Measurements from ENCODE around the gene WT1. TPM values are rescaled to one million over a fixed set of nuclear protein-coding genes. Genes with fewer than 3 reads are reported as not detected.
A peak's percentile ranks its signal among the peaks of the same experiment; 100 is the strongest.

Gene WT1
- total and polyA plus RNA-seq, 2 of the 13 experiments (the other 11 are each of a cell fraction or from before 2014, with no cell fraction given) = 0.15 to 0.31 TPM

- DNase-seq (ENCODE audit: low spot score) (no peak), ATAC-seq (no peak), FAIRE-seq (no peak)
- Histone ChIP-seq H3K4me1 (ENCODE audit: insufficient read depth, low read length) (no peaks in the 10 kb centered on the region), H3K9ac (ENCODE audit: insufficient read depth, low read depth, low read length) (no peak overlapping the region), H3K79me2 (ENCODE audit: insufficient read depth, low read length) (no peaks in the 10 kb centered on the region), H3K4me2 (ENCODE audit: low read depth, low read length) (no peak overlapping the region), H3K27me3 (ENCODE audit: control insufficient read depth in 1 of 2, insufficient read depth in 2 of 2, low read length in 2 of 2) (peaks cover 0 to 16% of the 10 kb centered on the region in 2 experiments; a peak in 2 of 5 replicates), H3K9me3 (ENCODE audit: low read length) (no peaks in the 10 kb centered on the region), H3K27ac (ENCODE audit: extremely low read length, insufficient read depth, low read length) (no peak overlapping the region), H4K20me1 (ENCODE audit: insufficient read depth, low read length) (no peaks in the 10 kb centered on the region), H3K4me3 (replicated peaks in 1 of 3; ENCODE audit: insufficient read depth in 1 of 3, low read depth in 2 of 3, low read length in 3 of 3) (no peak overlapping the region), H3K36me3 (replicated peaks in 1 of 2; ENCODE audit: control insufficient read depth in 1 of 2, insufficient read depth in 2 of 2, low read length in 2 of 2) (no peaks in the 10 kb centered on the region), H2AFZ (ENCODE audit: low read length) (no peak overlapping the region)
- POLR2A ChIA-PET = no interaction called here
- in situ Hi-C loops (cut with HindIII; ENCODE audit: extremely low pct_ligation_motif_present, low pct_unique_long_range_greater_than_20kb) = no loop called here
- CTCF ChIA-PET (ENCODE audit: low intra/inter-chr PET ratio, low total read pairs) = no interaction called here
- 0 out of 2 replicates have a peak, but pooled peaks have one; percentile 8 for TF ChIP-seq ATF7 (IDR thresholded peaks at IDR 0.05)
- TF ChIP-seq ATF7 (CRISPR knock-in tag; IDR thresholded peaks at IDR 0.05) = no peak
- TF ChIP-seq CREBL2 (CRISPR knock-in tag; IDR thresholded peaks at IDR 0.05; ENCODE audit: borderline replicate concordance) = no peak
- peak; percentile 44 for TF ChIP-seq CREB1 (IDR thresholded peaks at IDR 0.05)
- no peak for TF ChIP-seq CREB1 (CRISPR knock-in tag; IDR thresholded peaks at IDR 0.05)
- intact Hi-C loops (cut with micrococcal nuclease; ENCODE audit: unreplicated experiment) = no loop called here
- WGBS (ENCODE audit: low lambda C conversion rate) = 39% methylated on average over 13 of the region's 16 CpGs
- BruUV-seq (replicated peaks) = no TSS peak
Observed at GRCh38 chr11:32400196-32400595, 35.1 kb downstream of the WT1 start.

DNA sequence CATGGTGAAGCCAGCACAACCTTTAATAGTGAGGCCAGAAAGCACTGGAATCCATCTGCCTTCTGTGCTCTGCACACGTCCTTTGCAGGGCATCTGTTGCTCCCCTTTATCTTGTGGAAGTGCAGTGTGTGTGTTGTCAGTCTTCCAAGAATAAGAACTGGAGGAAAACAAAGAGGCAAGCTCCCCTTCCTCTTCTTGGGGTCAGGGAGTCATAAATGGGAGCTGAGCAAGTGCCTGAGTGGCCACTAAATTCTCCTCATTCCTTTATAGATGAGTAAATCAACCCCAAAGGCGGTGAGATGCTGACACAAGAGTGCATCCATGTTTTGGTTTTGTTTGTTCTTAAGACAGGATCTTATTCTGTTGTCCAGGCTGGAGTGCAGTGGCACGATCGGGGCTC, 38.3 kb downstream of the WT1 start:
- BruUV-seq (replicated peaks) = no TSS peak
- H2AFZ ChIP-seq (ENCODE audit: low read length) = no peak overlapping the region
- no peaks in the 10 kb centered on the region for H3K9me3 ChIP-seq (ENCODE audit: low read length)
- intact Hi-C loops (cut with micrococcal nuclease; ENCODE audit: unreplicated experiment) = no loop called here
- H3K4me3 ChIP-seq (replicated peaks in 1 of 3; ENCODE audit: insufficient read depth in 1 of 3, low read depth in 2 of 3, low read length in 3 of 3) = no peak overlapping the region
- FAIRE-seq = no peak
- in situ Hi-C loops (cut with HindIII; ENCODE audit: extremely low pct_ligation_motif_present, low pct_unique_long_range_greater_than_20kb) = no loop called here
- H3K4me2 ChIP-seq (ENCODE audit: low read depth, low read length) = no peak overlapping the region
- no peaks in the 10 kb centered on the region for H3K79me2 ChIP-seq (ENCODE audit: insufficient read depth, low read length)
- no peak overlapping the region for H3K27ac ChIP-seq (ENCODE audit: extremely low read length, insufficient read depth, low read length)
- no peaks in the 10 kb centered on the region for H4K20me1 ChIP-seq (ENCODE audit: insufficient read depth, low read length)
- no peak overlapping the region for H3K9ac ChIP-seq (ENCODE audit: insufficient read depth, low read depth, low read length)
- no peak for ATAC-seq
- ChIA-PET POLR2A (no interaction called here), CTCF (ENCODE audit: low intra/inter-chr PET ratio, low total read pairs) (no interaction called here)
- H3K36me3 ChIP-seq (replicated peaks in 1 of 2; ENCODE audit: control insufficient read depth in 1 of 2, insufficient read depth in 2 of 2, low read length in 2 of 2) = no peaks in the 10 kb centered on the region
- WGBS (ENCODE audit: low lambda C conversion rate) = 2% methylated on average over 4 of the region's 4 CpGs
- DNase-seq (ENCODE audit: low spot score) = no peak
- no peaks in the 10 kb centered on the region for H3K4me1 ChIP-seq (ENCODE audit: insufficient read depth, low read length)
- TF ChIP-seq, protein P1, sequence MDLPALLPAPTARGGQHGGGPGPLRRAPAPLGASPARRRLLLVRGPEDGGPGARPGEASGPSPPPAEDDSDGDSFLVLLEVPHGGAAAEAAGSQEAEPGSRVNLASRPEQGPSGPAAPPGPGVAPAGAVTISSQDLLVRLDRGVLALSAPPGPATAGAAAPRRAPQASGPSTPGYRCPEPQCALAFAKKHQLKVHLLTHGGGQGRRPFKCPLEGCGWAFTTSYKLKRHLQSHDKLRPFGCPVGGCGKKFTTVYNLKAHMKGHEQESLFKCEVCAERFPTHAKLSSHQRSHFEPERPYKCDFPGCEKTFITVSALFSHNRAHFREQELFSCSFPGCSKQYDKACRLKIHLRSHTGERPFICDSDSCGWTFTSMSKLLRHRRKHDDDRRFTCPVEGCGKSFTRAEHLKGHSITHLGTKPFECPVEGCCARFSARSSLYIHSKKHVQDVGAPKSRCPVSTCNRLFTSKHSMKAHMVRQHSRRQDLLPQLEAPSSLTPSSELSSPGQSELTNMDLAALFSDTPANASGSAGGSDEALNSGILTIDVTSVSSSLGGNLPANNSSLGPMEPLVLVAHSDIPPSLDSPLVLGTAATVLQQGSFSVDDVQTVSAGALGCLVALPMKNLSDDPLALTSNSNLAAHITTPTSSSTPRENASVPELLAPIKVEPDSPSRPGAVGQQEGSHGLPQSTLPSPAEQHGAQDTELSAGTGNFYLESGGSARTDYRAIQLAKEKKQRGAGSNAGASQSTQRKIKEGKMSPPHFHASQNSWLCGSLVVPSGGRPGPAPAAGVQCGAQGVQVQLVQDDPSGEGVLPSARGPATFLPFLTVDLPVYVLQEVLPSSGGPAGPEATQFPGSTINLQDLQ (CRISPR knock-in tag; IDR thresholded peaks at IDR 0.05) = no peak
- TF ChIP-seq REL (CRISPR knock-in tag; conservative IDR thresholded peaks at IDR 0.05) = no peak
- TF ChIP-seq ATF5 (CRISPR knock-in tag; IDR thresholded peaks at IDR 0.05; ENCODE audit: low read depth) = no peak
- peaks cover 0 to 7% of the 10 kb centered on the region in 2 experiments; a peak in 1 of 5 replicates for H3K27me3 ChIP-seq (ENCODE audit: control insufficient read depth in 1 of 2, insufficient read depth in 2 of 2, low read length in 2 of 2)

Data from HepG2 (cell line).